Measurements from ENCODE around the gene IFT27. TPM values are rescaled to one million over a fixed set of nuclear protein-coding genes. Genes with fewer than 3 reads are reported as not detected.
"Not testable (repeated sequence)": the region's sequence is repeated elsewhere in the genome, so short reads cannot be mapped to it uniquely, and the experiment has no call there.

Gene IFT27
- total RNA-seq, 1 experiment from 2014 or later, result 9.4 TPM

DNA sequence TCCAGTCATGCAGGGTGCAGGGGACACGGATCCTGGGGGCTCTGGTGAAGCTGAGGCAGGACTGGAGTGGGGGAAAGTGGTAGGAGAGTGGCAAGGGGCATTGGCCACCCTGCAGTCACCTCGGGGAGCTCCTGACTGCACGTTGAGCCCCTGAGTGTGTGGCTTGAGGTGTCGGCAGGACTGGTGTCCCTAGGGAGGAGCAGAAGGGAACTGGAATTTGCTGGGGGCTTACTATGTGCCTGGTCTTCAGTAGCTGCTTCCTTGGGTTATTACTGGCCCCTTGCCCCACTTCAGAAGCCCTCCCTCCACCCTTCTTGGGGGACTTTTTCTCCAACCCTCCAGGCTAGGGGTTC, 31.5 kb downstream of the IFT27 start:
- DNase-seq (ENCODE audit: low read depth), result no peak

DNA sequence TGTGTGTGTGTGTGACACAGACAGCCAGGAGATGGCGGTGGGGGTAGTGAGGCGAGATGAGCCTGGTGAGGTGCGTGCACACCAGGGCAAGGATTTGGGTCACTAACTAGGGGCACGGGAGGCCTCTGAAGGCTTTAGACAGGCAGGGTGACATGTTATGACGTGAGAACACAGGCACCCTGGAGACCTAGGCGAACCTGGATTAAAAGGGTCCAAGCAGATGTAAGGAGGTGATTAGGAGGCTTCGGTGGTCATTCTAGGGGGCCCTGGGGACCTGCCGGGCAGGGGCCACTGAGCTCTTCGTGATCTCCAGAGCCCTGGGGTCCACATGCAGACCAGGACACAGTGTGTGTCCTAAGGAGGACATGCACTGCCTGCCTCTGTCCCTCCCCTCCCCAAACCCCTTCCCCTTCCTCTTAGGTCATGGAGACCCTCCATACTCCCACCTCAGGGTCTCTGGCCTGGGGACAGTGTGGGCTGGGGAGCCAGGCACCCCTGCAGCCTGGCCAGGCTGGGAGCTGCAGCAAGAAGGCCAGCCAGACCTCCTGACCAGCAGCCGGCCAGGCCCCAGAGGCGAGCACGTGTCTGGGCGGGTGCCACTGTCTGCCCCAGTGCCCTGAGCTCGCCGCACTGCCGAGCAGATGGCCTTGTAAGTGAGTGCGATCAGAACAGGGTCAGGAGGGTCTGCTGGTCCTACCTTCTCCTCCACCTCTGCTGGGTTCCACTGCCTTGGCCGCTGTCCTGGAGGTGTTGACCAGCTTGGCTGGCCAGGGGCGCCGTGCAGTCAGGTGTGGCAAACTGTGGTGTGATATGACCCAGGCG, 32.1 kb downstream of the IFT27 start:
- DNase-seq (ENCODE audit: low read depth), result no peak

DNA sequence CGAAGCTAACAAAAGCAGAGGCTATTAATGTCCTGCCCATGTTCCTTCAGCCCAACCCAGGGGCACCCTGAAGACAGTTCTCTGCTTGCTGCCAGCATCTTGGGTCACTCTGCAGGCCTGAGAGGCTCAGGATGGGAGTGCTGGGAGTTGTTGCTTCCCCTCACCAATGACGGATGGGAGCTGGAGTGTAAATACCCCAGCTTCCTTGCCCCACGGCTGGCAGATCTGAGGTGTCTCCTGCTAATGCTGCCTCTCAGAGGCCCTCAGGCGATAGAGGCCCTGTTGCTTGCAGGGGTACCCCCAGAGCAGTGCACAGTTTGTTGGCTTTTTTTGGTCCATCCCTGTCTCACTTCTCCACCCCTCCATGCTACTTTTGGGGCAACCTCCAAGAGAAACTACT, 32.9 kb downstream of the IFT27 start:
- DNase-seq (ENCODE audit: low read depth), result no peak

DNA sequence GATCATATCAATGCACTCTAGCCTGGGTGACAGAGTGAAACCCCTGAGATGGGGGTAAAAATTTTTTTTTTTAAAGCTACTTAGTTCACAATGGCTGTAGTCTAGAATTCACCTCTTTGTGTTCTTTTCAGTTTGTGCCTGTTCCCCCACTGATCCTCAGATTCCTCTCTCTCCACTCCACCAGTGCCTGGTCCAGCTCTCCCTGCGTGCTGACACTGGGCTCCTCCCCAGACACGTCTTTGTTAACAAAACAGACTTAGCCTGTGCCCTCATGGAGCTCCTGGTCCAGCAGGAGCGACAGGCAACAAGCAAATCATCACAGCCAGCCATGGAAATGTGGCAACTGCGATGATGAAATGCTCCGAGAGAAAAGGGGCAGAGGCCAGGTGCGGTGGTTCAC, 34.0 kb downstream of the IFT27 start:
- DNase-seq (ENCODE audit: low read depth), result no peak

DNA sequence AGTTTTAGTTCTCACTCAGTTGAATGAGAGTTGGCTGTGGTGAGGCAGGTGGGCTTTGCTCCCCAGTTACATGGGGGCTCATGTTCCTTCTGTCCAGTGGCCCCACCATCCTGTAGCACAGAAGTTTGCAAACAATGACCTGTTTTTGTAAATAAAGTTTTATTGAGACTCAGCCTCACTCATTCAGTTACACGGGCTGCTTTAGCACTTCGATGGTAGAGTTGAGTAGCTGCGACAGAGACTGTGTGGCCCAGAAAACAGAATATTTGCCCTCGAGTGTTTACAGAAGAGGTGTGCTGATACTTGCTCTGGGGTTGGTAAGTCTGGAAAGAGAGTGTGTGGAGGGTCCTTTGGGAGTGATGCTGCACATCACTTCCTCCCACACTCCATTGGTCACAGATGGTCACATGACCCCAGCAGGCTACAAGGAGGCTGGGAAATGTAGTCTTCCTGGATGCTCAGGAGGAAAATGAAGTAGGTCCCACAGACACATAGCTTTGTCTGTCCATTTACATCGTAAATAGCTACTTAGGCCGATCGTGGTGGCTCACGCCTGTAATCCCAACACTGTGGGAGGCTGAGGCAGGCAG, 34.6 kb downstream of the IFT27 start:
- DNase-seq (ENCODE audit: low read depth), result peak; percentile 29

DNA sequence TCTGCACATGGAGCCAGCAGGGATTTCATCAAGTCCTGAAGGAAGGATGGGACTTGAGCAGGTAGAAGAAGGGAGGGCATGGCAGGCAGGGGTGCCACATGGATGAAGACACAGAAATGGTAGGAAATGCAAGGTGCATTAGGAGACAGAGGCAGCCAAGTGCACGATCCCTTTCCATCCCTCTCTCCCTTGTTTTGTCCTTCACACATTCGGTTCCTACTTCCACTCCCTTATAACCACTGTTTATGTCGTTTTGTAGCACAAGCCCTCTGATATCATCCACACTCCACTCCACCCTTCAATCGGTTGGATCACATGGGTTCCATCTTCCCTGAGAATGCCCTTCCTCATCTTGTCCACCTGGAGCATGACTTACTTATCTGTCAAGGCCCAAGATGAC, 35.2 kb downstream of the IFT27 start:
- DNase-seq (ENCODE audit: low read depth), result no peak

DNA sequence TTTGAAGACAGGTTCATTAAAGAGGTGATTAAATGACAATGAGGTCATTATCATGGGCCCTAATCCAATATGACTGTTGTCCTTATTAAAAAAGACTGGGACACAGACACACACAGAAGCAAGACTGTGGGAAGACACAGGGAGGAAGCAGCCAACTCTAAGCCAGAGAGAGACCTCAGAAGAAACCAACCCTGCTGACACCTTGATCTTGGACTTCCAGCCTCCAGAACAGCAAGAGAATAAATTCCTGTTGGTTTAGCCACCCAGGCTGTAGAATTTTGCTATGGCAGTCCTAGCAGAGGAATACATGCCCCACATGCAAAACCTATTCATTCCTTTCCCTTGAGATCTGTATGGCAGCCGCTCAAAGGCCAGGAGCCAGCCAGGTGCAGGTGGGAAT, 36.7 kb downstream of the IFT27 start:
- DNase-seq (ENCODE audit: low read depth), result no peak

DNA sequence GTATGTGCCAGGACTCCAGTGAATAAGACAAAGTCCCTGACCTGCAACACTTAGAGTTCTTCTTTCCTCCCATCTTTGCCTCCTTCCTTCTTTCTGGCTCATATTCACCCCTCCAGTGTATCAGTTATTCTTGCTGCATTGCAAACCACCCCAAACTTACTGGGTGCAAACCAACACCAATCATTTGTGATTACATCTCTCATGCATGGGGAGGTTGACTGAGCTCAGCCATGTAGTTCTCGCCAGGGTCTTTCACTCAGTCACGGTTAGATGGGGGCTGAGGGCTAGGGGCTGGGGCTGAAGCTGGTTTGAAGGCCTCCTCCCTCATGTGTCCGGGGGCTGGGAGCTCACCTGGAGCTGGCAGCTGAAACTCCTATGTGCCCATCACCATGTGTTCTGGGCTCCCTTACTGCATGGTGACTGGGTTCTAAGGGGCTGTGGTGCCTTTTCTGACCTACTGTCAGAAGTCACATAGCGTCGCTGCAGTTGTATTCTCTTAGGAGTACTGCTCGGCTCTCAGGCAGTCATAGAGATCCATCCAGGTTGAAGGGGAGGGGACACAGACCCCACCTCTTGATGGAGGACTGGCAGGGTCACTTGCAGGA, 37.4 kb downstream of the IFT27 start:
- no peak for DNase-seq (ENCODE audit: low read depth)

DNA sequence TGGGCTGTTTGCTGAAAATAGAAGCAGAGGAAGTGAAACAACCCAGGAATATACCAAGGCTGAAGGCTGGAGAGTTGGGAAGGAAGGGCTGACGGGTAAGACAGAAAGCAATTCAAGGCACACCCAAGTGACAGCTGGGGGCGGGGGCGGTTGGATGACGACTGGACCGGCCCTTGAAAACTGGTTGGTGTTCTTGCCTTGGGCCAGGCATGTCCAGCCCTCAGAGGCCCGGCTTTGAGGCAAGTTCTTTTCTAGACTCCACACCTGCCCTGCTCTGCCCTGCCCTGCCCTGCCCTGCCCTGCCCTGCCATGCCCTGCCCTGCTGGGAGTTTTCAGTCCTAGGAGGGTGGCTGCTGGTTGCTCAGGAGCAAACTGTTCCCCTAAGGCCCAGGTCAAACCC, 38.1 kb downstream of the IFT27 start:
- DNase-seq (ENCODE audit: low read depth), result no peak

DNA sequence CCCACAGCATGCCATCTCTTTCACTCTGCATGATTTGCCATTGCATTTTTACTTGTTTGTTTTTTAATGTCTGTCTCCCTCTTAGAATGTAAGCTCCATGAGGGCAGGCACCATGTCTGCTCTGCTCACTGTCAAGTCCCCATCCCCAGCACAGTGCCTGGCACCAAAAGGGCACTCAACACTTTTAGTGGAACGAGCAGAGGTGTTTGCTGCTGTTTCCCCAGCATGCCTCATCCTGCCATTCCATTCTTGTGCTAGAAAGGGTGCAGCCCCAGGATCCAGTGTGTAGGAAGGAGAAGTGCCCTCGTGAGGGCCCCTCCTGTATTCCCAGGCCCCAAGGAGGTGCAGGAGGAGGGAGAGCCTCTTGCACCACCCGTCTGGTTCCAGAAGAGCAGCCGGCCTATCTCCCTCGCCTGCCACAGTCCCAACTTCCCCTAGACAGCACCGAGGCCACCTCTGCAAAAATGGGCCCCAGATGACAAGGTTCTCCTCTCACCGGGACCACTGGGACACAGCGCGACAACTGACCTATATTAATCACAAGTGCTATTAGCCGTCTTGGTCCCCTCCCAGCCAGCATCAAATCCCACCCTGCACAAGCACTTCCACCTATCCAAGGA, 39.1 kb downstream of the IFT27 start:
- no peak for DNase-seq (ENCODE audit: low read depth)

DNA sequence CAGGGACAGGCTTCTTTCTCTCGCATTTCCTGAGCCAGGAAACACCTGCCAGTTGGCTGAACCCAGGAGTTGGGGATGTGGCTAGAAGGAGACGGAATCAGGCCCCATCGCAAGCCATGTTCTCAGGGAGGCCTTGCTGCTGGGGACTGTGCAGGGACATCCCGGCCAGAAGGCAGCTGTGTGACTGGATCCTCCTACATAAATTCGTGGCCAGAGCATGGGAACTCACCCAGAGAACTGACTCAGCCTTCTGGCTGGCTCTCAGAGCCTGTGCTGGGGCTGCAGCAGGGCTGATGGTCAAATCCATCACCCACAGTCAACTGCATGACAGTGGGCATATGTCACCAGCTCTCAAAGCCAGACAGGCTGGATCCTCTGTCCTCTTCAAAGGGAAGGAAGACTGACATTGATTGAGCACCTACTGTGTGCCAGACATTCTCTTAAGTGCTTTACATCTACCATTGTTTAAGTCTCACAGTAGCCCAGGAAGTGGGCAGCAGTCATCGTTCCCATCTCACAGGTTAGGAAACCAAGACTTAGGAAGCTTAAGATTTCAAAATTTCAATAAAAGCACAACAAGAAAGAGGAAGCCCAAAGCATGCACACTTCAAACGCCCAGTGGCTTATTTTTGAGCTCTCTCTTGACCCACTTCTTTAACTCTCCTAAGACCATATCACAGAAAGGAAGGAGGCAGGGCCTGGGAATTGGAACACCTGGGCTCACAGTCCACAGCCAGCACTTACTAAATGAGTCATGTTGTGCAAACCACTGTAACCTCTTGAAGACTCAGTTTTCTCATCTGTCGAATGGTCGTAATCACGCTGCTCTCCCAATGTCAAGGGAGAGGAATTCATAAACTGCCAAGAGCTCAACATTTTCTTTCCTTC, 41.5 kb downstream of the IFT27 start:
- DNase-seq (ENCODE audit: low read depth), result peak; percentile 52

DNA sequence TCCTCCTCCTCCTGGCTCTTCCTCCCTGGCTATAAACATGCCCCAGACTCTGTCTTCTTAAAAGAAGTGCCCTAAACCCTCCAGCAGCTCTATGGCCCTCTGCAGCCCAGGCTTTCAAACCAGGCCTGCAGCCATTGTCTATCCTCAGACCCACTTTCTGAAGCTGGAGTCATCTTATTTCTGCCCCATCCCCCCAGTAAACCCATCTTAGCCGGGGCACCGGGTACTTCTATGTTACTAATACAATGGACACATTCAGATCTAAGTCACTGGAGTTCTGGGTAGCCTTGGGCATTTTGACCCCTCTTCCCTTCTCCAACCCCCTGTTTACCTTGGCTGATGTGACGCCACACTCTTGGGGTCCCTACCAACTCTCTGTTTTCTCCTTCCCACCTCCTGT, 42.6 kb downstream of the IFT27 start:
- no peak for DNase-seq (ENCODE audit: low read depth)

DNA sequence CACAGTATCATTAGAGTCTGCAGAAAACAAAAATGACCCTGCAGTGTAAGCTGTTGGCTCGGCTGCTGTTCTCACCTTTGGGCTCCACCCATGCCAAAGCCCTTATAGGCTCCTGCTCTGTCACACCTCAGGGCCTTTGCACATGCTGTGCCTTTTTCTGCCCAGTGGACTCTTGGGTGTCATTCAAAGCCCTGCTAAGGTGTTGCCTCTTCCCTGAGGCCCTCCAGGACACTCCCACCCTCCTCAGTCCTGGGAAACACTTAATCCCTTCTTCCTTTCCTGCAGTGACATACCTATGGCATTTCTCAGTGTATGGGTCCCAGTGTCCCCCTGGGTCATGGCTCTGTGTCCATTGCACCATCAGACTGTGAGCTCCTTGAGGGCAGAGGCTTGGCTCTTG, 43.3 kb downstream of the IFT27 start:
- no peak for DNase-seq (ENCODE audit: low read depth)

DNA sequence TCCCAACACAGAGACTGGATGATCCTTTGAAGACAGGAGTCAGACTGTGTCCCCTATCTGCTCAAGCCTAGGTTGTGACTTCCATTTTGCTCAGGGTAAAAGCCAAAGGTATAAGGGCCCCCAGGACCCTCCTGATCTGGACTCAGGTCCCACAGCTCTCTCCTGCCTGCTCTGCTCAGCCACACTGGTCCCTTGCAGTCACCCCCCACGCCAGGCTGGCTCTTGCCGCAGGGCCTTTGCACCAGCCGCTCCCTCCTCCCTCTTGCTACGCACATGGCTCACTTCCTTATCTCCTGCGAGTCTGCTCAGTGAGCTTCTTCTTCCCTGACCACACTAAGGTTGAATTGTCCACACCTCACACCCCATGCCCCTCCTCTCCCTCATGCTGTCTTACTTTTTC, 44.0 kb downstream of the IFT27 start:
- no peak for DNase-seq (ENCODE audit: low read depth)

DNA sequence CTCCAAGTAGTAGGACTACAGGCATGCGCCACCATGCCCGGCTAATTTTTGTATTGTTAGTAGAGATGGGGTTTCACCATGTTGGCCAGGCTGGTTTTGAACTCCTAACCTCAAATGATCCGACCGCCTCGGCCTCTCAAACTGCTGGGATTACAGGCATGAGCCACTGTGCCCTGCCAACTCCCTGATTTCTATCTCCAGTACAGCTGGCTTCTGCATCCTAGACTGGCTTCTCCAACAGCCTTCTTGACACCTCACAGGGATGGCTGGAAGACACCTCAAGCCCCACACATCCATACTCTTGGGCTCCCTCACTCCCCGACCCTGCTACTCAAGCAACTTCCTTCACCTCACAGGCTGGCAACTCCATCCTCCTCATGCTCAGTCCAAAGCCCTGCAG, 44.6 kb downstream of the IFT27 start:
- DNase-seq (ENCODE audit: low read depth), result not testable (repeated sequence)

DNA sequence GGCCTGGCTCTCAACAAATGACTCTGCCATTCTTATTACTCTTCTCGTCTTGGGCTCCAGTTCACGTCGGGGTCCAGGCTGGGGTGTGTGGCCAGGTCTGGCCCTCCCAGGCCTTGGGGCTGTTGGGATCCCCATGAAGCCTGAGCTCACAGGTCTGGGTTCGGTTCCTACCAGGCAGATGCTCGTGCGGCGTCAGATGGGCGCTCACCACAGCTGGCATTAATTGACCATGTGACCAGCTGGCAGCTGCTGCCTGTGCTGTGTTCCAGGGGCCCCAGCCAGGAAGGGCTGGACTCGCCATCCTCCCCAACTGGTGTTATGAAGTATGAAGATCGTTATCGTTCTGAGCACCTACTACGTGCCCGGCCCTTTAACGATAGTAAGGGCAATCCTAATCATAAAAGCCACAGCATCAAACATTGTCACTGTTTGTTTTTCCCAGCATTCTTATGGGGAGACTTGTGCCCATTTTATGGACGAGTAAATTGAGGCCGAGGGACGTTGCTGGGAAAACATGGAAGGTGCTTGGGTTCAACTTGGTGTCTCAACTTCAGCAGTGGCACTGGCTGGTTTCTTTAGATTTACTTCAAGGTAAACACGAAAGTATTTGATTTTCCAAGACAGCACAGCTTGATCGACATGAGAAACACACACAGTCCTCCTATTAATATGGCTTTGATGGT, 45.6 kb downstream of the IFT27 start:
- no peak for DNase-seq (ENCODE audit: low read depth)

DNA sequence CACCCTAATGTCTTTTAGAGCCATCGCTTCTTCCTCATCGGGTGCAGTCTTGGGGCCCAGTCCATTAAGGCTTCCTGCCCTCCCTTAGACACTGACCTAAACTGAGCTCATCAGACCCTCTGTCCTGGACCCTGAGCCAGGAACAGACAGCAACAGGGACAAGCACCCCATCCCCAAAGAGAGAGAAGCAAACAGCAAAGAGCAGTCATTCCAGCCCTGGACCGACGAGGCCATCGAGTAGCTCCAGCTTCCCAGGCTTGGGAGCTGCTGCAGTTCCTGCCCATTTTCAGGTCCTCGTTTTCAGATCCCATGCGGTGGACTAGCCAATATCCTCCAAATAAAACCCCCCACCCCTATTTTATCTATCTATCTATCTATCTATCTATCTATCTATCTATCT, 46.6 kb downstream of the IFT27 start:
- DNase-seq (ENCODE audit: low read depth), result no peak

DNA sequence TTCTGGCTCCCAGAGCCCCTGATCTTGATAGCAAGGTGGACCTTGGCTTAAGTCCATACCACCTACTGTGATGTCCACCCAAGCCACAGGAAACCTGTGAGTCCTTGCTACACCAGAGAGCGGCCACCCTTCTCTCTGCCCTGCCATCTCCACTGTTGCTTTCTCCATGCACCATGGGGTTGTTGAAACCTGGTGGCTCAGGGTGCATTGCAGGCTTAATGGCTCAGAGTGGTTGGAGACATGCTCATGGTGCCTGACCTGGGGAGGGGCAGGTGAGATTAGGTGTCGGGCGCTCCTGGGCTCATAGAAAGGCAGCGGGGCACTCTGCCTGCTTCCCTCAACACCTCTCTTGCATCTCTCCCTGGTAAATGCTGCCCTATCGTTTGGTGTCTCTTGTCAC, 47.4 kb downstream of the IFT27 start:
- no peak for DNase-seq (ENCODE audit: low read depth)

DNA sequence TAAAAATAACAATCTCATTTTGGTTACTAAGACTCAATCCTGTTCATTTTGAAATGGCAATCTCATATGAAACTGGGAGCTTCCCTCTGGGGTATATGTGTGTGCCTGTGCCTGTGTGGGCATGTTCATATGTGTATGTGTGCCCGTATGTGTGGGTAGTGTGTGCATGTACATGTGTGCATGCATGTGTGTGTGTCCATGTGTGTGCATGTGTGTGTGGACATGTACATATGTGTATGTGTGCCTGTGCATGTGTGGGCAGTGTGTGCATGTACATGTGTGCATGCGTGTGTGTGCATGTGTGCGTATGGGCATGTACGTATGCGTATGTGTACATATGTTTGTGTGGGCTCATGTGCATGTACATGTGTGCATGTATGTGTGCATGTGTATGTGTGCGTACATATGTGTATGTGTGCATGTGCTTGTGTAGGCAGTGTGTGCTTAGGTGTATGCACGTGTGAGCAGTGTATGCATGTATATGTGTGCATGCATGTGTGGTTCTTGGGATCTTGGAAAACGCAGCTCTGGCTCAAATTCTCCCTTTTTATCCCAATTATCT, 47.9 kb downstream of the IFT27 start:
- DNase-seq (ENCODE audit: low read depth), result no peak

DNA sequence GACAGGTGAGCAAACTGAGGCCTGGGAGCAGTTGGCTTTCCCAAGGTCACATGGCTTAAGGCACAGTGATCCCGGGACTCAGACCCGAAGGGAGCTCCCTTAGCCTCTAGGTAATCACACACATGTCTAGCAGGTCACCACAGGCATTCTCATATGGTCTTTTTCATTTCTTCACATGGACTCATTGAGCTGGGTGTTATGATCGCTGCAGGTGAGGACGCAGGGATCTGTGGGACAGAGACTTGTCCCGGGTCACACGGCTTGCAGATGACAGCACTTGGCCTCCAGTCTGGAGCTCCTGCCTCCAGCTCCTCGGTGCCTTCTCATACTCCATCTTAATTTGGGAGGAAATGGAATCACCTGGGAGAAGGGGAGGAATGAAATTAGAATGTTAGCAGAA, 48.8 kb downstream of the IFT27 start:
- no peak for DNase-seq (ENCODE audit: low read depth)

DNA sequence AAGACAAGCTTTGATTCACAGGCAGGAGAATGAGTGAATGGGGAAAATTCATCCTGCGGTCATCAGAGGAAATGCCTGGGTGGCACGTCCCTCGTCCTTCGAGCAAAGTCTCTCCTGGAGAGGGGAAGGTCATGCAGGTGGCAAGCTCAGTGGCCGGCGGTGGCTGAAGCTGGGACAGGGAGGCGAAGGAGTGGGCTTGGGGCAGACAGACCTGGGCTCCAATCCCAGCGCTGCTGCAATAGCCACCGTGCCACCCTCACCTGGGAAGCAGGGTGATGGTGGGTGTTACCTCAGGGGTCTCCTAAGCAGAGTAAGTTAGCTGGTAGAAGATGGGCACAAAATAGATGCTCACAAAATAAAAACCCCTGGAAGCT, 49.9 kb downstream of the IFT27 start:
- DNase-seq (ENCODE audit: low read depth), result no peak
